Astrocyte of the spinal cord (primary cell): Measurements from ENCODE around the gene SHOC1.
"Not testable (repeated sequence)": the region's sequence is repeated elsewhere in the genome, so short reads cannot be mapped to it uniquely, and the experiment has no call there.

Experiments
- DNase-seq: peaks from one replicate; pipeline ENCODE4 v3.0.0; 2011; ENCODE audit warnings: low read depth, low spot score
- H3K4me3 ChIP-seq: 2 replicates; pipeline ENCODE4 v1.5.1; 2011; ENCODE audit warnings: low read depth, mild to moderate bottlenecking, low read length, moderate library complexity
- CTCF ChIP-seq: IDR thresholded peaks from 2 replicates; pipeline ENCODE4 v1.5.1; 2012; ENCODE audit warnings: low read depth, mild to moderate bottlenecking, low read length, inconsistent platforms
- in situ Hi-C: cut with HindIII; loops from 2 replicates; pipeline ENCODE4 v1.10.0; 2017; ENCODE audit warnings: low sequenced_read_pairs

The SHOC1 gene

GRCh38 chr9:111821006-111821528 is 26.3 kb upstream of the SHOC1 start:
- in situ Hi-C loops: no loop called here
- H3K4me3 ChIP-seq: no peak overlapping the region
- DNase-seq: no peak
- TF ChIP-seq CTCF: no peak

GRCh38 chr9:111819360-111819759 is 24.6 kb upstream of the SHOC1 start:
- no peak for TF ChIP-seq CTCF
- DNase-seq: no peak
- no peak overlapping the region for H3K4me3 ChIP-seq
- in situ Hi-C loops: no loop called here

GRCh38 chr9:111815285-111816070 is 20.7 kb upstream of the SHOC1 start:
- TF ChIP-seq CTCF: no peak
- in situ Hi-C loops: no loop called here
- no peak for DNase-seq
- no peak overlapping the region for H3K4me3 ChIP-seq

- no peak overlapping the region for H3K4me3 ChIP-seq
- DNase-seq: no peak
- TF ChIP-seq CTCF: no peak
- in situ Hi-C loops: no loop called here
Measured at GRCh38 chr9:111812337-111812736, 17.6 kb upstream of the SHOC1 start.

- no peak for DNase-seq
- no peak overlapping the region for H3K4me3 ChIP-seq
- in situ Hi-C loops: no loop called here
- no peak for TF ChIP-seq CTCF
Measured at GRCh38 chr9:111810908-111811307, 16.2 kb upstream of the SHOC1 start.

GRCh38 chr9:111810415-111810814 is 15.7 kb upstream of the SHOC1 start:
- in situ Hi-C loops, DNase-seq: not testable (repeated sequence)

GRCh38 chr9:111807197-111807596 is 12.5 kb upstream of the SHOC1 start:
- no peak for DNase-seq
- no peak overlapping the region for H3K4me3 ChIP-seq
- in situ Hi-C loops: no loop called here
- no peak for TF ChIP-seq CTCF

More at GRCh38 chr9:111810415-111810814, 15.7 kb upstream of the SHOC1 start:
- H3K4me3 ChIP-seq: not testable (repeated sequence)
